Endothelial cell of umbilical vein (primary cell): ENCODE data around the gene OR1J4. TPM values are rescaled to one million over a fixed set of nuclear protein-coding genes. Genes with fewer than 3 reads are reported as not detected.

ENCODE experiments used
- BruUV-seq: library from RNA; stranded (reverse); fragments of 400-500 nt; replicated peaks from 2 replicates; lab custom pipeline; 2021; lab: Mats Ljungman, UMichigan
- CTCF ChIA-PET: fragments of 300-600, 350-600 bp; sonication (Branson Sonifier 250); formaldehyde crosslinking; loops from one replicate; lab custom pipeline; 2021; ENCODE audit warnings: antibody characterized with exemption, inconsistent platforms; lab: Charles Lee
- POLR2A ChIA-PET: fragments of 300-600, 350-600 bp; sonication (Branson Sonifier 250); formaldehyde crosslinking; loops from one replicate; lab custom pipeline; 2021; ENCODE audit warnings: antibody characterized with exemption, inconsistent platforms; lab: Charles Lee
- DNase-seq: peaks from one replicate; pipeline ENCODE4 v3.0.0-alpha.2; 2011; ENCODE audit warnings: low read depth, low spot score
- FAIRE-seq: peaks from 2 replicates; lab custom pipeline; 2011; peaks lifted over from hg19 to GRCh38; lab: Jason Lieb, UNC
- H2AFZ ChIP-seq: 2 replicates; pipeline ENCODE4 v1.6.0; 2012; ENCODE audit warnings: low read depth, low read length, control low read depth, inconsistent platforms
- H3K27ac ChIP-seq: 2 replicates; pipeline ENCODE4 v1.5.1; 2011; ENCODE audit warnings: low read depth, mild to moderate bottlenecking, control low read depth, low read length, moderate library complexity; ENCODE audit not compliant: insufficient read depth
- H3K27me3 ChIP-seq, 2 experiments: 2 replicates each; pipeline versions ENCODE4 v1.6.0 to v1.6.1; 2011; ENCODE audit warnings: low read length in 2 of 2, mixed read lengths in 1 of 2; ENCODE audit not compliant: control insufficient read depth in 2 of 2, insufficient read depth in 2 of 2
- H3K36me3 ChIP-seq, 2 experiments: 2 replicates in 1 of 2; 3 replicates in 1 of 2; pipeline ENCODE4 v1.5.1; 2011; ENCODE audit warnings: low read length in 2 of 2, mild to moderate bottlenecking in 1 of 2, moderate library complexity in 1 of 2; ENCODE audit not compliant: control insufficient read depth in 2 of 2, insufficient read depth in 2 of 2; ENCODE audit errors: extremely low read depth in 1 of 2
- H3K4me1 ChIP-seq: 3 replicates; pipeline ENCODE4 v1.5.1; 2011; ENCODE audit warnings: mild to moderate bottlenecking, low read length; ENCODE audit not compliant: control insufficient read depth, insufficient read depth; ENCODE audit errors: extremely low read depth
- H3K4me2 ChIP-seq: 2 replicates; pipeline ENCODE4 v1.6.1; 2011; ENCODE audit warnings: low read length, control low read depth, mixed read lengths; ENCODE audit not compliant: insufficient read depth
- H3K4me3 ChIP-seq, 3 experiments: fragments of 200-600 bp in 1 of 3; sonication (generic), shearing (Covaris generic) in 1 of 3; replicated peaks in 1 of 3; 2 replicates each; pipeline ENCODE4 v1.5.1; 2011 to 2016; ENCODE audit warnings: control low read depth in 3 of 3, low read length in 3 of 3, mild to moderate bottlenecking in 2 of 3, inconsistent platforms in 1 of 3, low read depth in 1 of 3, moderate library complexity in 1 of 3; ENCODE audit not compliant: insufficient read depth in 1 of 3
- H3K79me2 ChIP-seq: 2 replicates; pipeline ENCODE4 v1.6.0; 2012; ENCODE audit warnings: low read length, inconsistent platforms; ENCODE audit not compliant: control insufficient read depth, insufficient read depth
- H3K9ac ChIP-seq: replicated peaks from 2 replicates; pipeline ENCODE3; 2011; ENCODE audit warnings: low read length, control low read depth; ENCODE audit not compliant: insufficient read depth; ENCODE audit errors: extremely low read depth
- H3K9me1 ChIP-seq: replicated peaks from 3 replicates; pipeline ENCODE4 v1.6.0; 2011; ENCODE audit warnings: mild to moderate bottlenecking, low read length; ENCODE audit not compliant: control insufficient read depth, insufficient read depth; ENCODE audit errors: extremely low read depth
- H3K9me3 ChIP-seq: replicated peaks from 2 replicates; pipeline ENCODE4 v1.5.1; 2012; ENCODE audit warnings: low read length, inconsistent platforms; ENCODE audit not compliant: control insufficient read depth, insufficient read depth
- H4K20me1 ChIP-seq: replicated peaks from 2 replicates; pipeline ENCODE3; 2011; ENCODE audit warnings: mild to moderate bottlenecking, low read length; ENCODE audit not compliant: control insufficient read depth, insufficient read depth; ENCODE audit errors: extremely low read depth
- EZH2 ChIP-seq: IDR thresholded peaks from 2 replicates; pipeline ENCODE4 v1.6.1; 2012; ENCODE audit warnings: borderline replicate concordance, low read depth, mild to moderate bottlenecking, moderate library complexity, low read length, inconsistent platforms; ENCODE audit not compliant: severe bottlenecking
- FOS ChIP-seq: IDR thresholded peaks from 2 replicates; pipeline ENCODE4 v1.6.1; 2011; ENCODE audit warnings: mild to moderate bottlenecking, low read length, moderate library complexity, borderline replicate concordance; ENCODE audit not compliant: insufficient read depth
- GATA2 ChIP-seq: IDR thresholded peaks from 2 replicates; pipeline ENCODE4 v1.7.0; 2011; ENCODE audit warnings: low read depth, mild to moderate bottlenecking, moderate library complexity, mixed read lengths, low read length; ENCODE audit not compliant: insufficient read length, insufficient read depth
- JUN ChIP-seq: IDR thresholded peaks from 2 replicates; pipeline ENCODE4 v1.6.1; 2011; ENCODE audit warnings: borderline replicate concordance, low read depth; ENCODE audit not compliant: insufficient read length, insufficient read depth
- MYC ChIP-seq: IDR thresholded peaks from one replicate; pipeline ENCODE4 v1.6.1; 2011; ENCODE audit warnings: mild to moderate bottlenecking, low read depth, low read length
- POLR2A ChIP-seq: IDR thresholded peaks from 2 replicates; pipeline ENCODE4 v1.6.1; 2012; ENCODE audit warnings: low read depth, mild to moderate bottlenecking, control low read depth, low read length
- POLR2AphosphoS5 ChIP-seq: IDR thresholded peaks from 2 replicates; pipeline ENCODE4 v1.6.1; 2012; ENCODE audit warnings: low read depth, mild to moderate bottlenecking, control low read depth, low read length, moderate library complexity; ENCODE audit not compliant: insufficient read depth
- dilution Hi-C: fragments of 300-500 bp; cut with MboI; formaldehyde crosslinking; loops from one replicate; pipeline ENCODE4 v1.15.0; 2019; ENCODE audit warnings: low sequenced_read_pairs; ENCODE audit not compliant: extremely low pct_ligation_motif_present
- intact Hi-C: fragments of 100-400 bp; cut with micrococcal nuclease; formaldehyde crosslinking; loops from one replicate; pipeline ENCODE4 v1.10.0; 2022
- polyA plus RNA-seq, 4 experiments: library from polyadenylated mRNA; depleted of rRNA in 3 of 4; stranded (reverse) in 3 of 4; unstranded in 1 of 4; fragments of >200 nt; gene quantifications; 2 replicates each; pipeline versions ENCODE4 v1.2.1 to v1.2.3, GENCODE V29; 2011 to 2012; ENCODE audit warnings: missing spikeins in 1 of 4
- total RNA-seq: library from RNA; stranded (reverse); gene quantifications from 2 replicates; pipeline ENCODE4 v1.2.3, GENCODE V29; 2021
- TF ChIP-seq, protein P1 (sequence below): IDR thresholded peaks from 2 replicates; pipeline ENCODE4 v1.6.1; 2011; ENCODE audit not compliant: insufficient read depth, insufficient read length
- TF ChIP-seq, protein P2 (sequence below), 2 donors: IDR thresholded peaks; 1 replicate in 1 of 2; 2 replicates in 1 of 2; pipeline ENCODE4 v1.5.1; 2011; ENCODE audit warnings: low read length in 2 of 2, mild to moderate bottlenecking in 2 of 2, moderate library complexity in 2 of 2, control low read depth in 1 of 2, inconsistent platforms in 1 of 2, low read depth in 1 of 2; ENCODE audit not compliant: insufficient read depth in 1 of 2; ENCODE audit errors: extremely low read depth in 1 of 2

OR1J4 gene
- total and polyA plus RNA-seq, 2 donors (not counting 3 experiments of a cell fraction or from before 2014, with no cell fraction given): not detected

DNA sequence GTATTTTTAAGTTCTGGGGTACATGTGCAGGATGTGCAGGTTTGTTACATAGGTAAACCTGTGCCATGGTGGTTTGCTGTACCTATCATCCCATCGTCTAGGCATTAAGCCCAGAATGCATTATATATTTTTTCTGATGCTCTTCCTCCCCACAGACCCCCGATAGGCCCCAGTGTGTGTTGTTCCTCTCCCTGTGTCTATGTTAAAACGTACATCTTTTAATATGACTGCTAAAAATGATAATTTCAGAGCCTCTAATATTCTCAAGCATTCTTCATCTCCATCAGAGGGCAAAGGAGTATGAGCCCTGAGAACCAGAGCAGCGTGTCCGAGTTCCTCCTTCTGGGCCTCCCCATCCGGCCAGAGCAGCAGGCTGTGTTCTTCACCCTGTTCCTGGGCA, 8.4 kb upstream of the OR1J4 start, which contains the start of gene OR1J2:
Gene OR1J2 (plus strand): TSS at position 301 of the 400 bp plus-strand sequence. CDS start 0 bp downstream, at position 301.
- no peaks in the 10 kb centered on the region for H4K20me1 ChIP-seq
- no peak within 1 kb of the TSS for H3K27ac ChIP-seq
- no TSS peak for BruUV-seq
- H3K9ac ChIP-seq: no peak within 1 kb of the TSS
- H3K4me2 ChIP-seq: no peak within 1 kb of the TSS
- CTCF ChIA-PET: interaction anchor here (0.7 kb wide), 1 partner anchor 12 kb away, joined by 3 read pairs; no protein-coding TSS in a partner anchor
- no peaks in the 10 kb centered on the region for H3K9me3 ChIP-seq
- POLR2A ChIA-PET: no interaction called here
- TF ChIP-seq, protein P1, sequence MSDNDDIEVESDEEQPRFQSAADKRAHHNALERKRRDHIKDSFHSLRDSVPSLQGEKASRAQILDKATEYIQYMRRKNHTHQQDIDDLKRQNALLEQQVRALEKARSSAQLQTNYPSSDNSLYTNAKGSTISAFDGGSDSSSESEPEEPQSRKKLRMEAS: no peak
- intact Hi-C loops: no loop called here
- DNase-seq (no peak), FAIRE-seq (no peak)
- H3K4me3 ChIP-seq: no peak within 1 kb of the TSS
- no peak within 1 kb of the TSS for H2AFZ ChIP-seq
- H3K36me3 ChIP-seq: no peaks in the 10 kb centered on the region
- dilution Hi-C loops: no loop called here
- peaks cover 2% of the 10 kb centered on the region for H3K9me1 ChIP-seq
- no peaks in the 10 kb centered on the region for H3K4me1 ChIP-seq
- H3K27me3 ChIP-seq: peaks cover 8 to 14% of the 10 kb centered on the region in 2 experiments
- H3K79me2 ChIP-seq: no peaks in the 10 kb centered on the region

DNA sequence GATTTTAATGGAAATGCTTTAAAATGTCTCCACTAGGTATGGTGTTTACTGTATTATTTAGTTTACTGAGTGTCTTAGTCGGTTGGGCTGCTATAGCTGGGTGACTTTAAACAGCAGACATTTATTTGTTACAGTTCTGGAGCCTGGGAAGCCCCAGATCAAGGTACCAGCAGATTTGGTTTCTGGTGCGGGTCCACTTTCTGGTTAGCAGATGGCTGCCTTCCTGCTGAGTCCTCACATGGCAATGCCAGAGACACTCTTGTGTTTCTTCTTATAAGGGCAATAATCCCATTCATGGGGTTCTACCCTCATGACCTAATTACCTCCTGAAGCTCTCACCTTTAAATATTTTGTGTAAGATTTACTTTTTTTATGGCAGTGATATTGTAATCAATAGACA, 715 bp upstream of the OR1J4 start:
- Histone ChIP-seq H3K27me3 (peaks cover 4 to 9% of the 10 kb centered on the region in 2 experiments), H3K79me2 (no peaks in the 10 kb centered on the region), H3K4me3 (no peak overlapping the region), H2AFZ (no peak overlapping the region), H3K4me1 (no peaks in the 10 kb centered on the region), H3K9me1 (no peaks in the 10 kb centered on the region), H3K9me3 (no peaks in the 10 kb centered on the region), H3K36me3 (no peaks in the 10 kb centered on the region), H3K27ac (no peak overlapping the region), H4K20me1 (no peaks in the 10 kb centered on the region), H3K4me2 (no peak overlapping the region), H3K9ac (no peak overlapping the region)
- intact Hi-C loops: no loop called here
- DNase-seq: no peak
- no TSS peak for BruUV-seq
- no peak for TF ChIP-seq POLR2AphosphoS5
- TF ChIP-seq GATA2: no peak
- no peak for TF ChIP-seq POLR2A
- no peak for TF ChIP-seq EZH2
- no peak for TF ChIP-seq JUN
- TF ChIP-seq, protein P1: no peak
- TF ChIP-seq MYC: no peak
- TF ChIP-seq, protein P2, sequence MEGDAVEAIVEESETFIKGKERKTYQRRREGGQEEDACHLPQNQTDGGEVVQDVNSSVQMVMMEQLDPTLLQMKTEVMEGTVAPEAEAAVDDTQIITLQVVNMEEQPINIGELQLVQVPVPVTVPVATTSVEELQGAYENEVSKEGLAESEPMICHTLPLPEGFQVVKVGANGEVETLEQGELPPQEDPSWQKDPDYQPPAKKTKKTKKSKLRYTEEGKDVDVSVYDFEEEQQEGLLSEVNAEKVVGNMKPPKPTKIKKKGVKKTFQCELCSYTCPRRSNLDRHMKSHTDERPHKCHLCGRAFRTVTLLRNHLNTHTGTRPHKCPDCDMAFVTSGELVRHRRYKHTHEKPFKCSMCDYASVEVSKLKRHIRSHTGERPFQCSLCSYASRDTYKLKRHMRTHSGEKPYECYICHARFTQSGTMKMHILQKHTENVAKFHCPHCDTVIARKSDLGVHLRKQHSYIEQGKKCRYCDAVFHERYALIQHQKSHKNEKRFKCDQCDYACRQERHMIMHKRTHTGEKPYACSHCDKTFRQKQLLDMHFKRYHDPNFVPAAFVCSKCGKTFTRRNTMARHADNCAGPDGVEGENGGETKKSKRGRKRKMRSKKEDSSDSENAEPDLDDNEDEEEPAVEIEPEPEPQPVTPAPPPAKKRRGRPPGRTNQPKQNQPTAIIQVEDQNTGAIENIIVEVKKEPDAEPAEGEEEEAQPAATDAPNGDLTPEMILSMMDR (IDR thresholded peaks at IDR 0.05; ENCODE audit: extremely low read depth in 1 of 2, insufficient read depth in 1 of 2, low read depth in 1 of 2, low read length in 2 of 2): no peak
- TF ChIP-seq FOS: no peak
- dilution Hi-C loops: no loop called here
- FAIRE-seq: no peak
- POLR2A ChIA-PET: no interaction called here
- CTCF ChIA-PET: interaction anchor here (1.2 kb wide), 1 partner anchor 19 kb away, joined by 4 read pairs; no protein-coding TSS in a partner anchor
